HG02981 (cell line): ENCODE data around the gene PPM1M.

Experiments
- ATAC-seq: cut with Tn5 transposase; IDR thresholded peaks from one replicate; pipeline ENCODE4 v1.9.1; 2021; ENCODE audit warnings: mild to moderate bottlenecking, moderate library complexity; ENCODE audit not compliant: unreplicated experiment

Gene PPM1M

DNA sequence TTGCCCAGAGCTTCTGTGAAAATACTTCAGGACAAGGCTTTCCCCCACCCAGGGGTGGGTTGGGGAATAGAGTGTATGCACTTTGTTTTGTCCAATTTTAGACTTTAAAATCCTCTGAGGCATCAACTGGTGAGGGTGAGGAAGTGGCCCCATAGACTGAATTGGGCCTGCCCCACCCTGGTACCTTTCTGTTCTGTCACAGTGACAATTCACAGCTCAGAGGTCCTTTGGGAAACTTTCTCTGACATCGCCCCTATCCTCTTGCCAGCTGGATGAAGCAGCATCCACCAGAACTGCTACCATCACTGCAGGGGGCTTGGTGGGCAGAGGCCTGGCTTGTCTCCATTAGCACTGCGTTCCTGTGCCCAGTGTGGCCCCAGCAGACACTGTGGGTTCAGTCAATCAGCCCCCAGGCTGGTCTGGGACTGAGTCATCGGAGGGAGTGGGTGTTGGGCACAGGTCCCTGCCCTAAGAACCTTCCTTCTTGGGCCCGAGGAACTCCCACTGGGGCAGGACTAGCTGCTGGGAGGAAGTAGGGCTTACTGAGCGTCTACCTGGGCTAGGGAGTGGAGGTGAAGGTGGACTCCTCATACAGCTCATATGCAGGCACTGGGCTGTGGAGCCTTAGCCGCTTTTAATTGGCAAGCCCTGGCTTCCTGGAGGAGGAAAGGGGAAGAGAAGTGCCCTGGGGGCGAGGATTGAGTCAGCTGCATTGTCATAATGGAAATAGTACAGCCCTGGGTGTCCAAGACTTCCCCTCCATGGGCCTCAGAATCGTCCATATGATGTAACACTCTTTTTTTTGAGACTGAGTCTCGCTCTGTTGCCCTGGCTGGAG is 1.5 kb upstream of the PPM1M start:
- ATAC-seq: peak; percentile 40

DNA sequence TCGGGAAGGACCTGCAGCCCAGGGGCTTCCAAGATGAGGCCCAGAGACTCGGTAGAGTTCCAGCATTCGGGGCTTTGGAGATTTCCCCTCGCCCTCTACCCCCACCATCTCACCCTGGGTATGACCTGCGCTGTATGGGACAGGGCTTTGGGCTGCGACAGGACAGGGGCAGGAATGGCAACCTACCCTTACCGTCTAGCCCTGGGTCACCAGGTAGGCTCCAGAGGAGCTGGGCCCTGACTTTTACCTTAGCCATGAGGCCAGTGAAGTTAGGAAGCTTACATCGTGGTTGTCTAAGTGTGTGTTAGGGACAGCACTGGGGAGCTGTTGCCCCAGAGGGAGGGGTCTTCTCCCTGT is 683 bp downstream of the PPM1M start:
- ATAC-seq: no peak

DNA sequence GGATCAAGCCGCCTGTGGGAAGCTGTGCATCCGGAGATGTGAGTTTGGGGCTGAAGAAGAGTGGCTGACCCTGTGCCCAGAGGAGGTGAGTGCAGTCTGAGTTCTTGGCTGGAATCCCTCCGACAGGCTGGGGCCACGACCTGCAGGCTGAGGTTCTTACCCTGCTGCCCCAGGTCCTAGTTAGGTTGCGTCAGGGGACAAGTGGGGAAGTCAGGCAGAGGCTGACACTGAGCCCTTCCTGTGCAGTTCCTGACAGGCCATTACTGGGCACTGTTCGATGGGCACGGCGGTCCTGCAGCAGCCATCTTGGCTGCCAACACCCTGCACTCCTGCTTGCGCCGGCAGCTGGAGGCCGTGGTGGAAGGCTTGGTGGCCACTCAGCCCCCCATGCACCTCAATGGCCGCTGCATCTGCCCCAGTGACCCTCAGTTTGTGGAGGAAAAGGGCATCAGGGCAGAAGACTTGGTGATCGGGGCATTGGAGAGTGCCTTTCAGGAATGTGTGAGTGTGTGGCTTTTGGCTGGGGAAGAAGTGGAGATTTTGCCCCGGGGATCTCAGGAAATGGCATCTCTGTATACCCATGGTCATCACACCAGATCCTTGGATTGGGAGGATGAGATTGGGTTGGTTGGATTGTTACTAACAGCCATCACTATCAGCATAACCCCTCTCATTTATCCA is 1.3 kb downstream of the PPM1M start:
- ATAC-seq: no peak

DNA sequence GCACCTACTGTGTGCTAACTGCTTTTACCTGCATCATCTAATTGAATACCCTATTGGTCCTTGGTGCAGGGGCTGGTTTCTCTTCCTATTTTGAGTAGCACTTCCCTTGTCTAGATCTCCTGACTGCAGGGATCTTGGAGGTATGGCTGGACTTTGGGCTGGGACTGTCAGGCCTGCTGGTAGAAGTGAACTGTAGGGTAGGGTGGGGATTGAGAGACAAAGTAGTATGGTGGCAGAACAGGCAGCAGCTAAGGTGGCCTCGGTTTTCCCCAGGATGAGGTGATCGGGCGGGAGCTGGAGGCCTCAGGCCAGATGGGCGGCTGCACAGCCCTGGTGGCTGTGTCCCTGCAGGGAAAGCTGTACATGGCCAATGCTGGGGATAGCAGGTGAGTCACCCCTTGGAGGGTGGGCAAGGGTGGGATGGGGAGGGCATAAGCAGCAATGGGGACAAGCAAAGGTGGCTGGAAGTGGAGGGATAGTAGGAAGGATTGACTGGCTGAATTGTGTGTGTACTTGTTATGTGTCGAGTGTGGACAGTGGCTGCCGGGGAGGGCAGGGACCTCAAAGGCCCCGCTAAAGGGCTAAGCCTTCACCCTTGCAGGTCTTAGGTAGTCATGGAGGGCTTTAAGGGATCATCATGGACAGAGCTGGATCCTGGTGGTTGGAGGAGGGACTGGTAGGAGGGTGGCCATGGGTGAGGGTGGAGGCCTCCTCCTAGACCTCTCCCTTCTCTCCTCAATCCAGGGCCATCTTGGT is 2.0 kb downstream of the PPM1M start:
- no peak for ATAC-seq

DNA sequence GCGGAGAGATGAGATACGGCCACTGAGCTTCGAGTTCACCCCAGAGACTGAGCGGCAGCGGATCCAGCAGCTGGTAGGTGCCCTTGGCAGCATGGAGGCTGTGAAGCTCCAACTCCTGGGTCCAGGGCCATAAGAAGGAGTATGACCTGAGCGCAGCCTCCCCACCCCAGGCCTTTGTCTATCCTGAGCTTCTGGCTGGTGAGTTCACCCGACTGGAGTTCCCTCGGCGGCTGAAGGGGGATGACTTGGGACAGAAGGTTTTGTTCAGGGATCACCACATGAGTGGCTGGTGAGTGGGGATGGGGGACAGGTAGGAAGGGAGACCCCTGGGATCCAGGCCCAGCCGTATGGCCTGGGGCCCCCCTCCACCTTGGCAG is 2.6 kb downstream of the PPM1M start:
- no peak for ATAC-seq

DNA sequence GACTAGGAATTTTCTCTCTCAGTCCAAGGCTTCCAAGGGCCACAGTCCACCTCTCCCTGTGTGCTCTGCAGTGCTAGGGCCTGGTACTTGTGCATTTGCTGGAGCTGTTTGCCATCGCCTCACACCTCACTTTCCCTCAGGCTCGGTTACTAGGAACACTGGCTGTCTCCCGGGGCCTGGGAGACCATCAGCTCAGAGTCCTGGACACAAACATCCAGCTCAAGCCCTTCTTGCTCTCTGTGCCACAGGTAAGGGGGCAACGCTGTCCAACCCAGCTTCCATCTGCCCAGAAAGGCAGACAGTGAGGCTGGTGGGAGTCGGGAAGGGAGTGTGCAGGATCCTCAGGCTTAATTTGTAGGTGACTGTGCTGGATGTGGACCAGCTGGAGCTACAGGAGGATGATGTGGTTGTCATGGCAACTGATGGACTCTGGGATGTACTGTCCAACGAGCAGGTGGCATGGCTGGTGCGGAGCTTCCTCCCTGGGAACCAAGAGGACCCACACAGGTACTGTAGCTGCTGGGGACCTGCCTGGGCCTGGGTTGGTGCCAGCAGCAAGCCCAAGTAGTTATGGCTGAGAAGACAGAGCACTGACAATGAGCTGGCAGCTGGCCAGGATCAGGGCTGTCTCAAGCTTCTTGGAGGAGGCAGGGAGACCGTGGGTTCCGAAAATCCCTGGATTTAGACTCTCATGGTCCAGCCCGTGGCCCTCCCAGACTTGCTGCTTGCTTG is 3.4 kb downstream of the PPM1M start:
- no peak for ATAC-seq

DNA sequence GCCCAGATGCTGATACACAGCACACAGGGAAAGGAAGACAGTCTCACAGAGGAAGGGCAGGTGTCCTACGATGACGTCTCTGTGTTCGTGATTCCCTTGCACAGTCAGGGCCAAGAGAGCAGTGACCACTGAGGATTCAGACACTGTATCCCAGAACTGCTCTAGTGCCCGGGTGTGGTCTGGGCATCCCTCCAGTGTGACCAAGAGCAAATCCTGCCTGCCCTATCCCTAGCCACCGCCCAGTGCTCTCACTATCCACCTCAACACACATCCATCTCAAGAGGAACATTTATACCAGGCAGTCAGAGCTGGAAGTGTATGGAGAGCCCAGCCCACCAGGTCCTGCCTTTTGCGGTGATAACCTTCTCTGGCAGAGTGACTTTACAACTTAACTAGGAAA is 4.1 kb downstream of the PPM1M start:
- no peak for ATAC-seq

DNA sequence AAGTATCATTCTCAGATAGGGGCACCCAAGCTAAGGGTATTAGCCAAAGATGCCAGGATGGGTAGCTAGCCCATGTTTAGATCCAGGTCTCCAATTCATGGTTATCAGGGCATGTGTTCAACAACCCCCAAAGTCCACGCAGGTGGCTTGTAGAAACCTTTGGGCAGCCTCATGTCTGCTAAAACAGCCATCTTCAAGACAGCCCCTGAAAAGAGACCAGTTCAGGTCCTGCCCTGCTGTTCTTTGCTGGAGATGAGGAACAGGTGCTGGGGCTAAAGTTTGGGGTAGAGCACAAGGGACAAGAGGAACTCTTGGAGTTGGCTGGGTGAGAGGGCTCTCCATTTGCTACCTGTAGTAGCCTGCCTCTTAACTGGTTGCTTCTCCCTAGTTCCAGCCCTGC is 4.6 kb downstream of the PPM1M start:
- no peak for ATAC-seq

DNA sequence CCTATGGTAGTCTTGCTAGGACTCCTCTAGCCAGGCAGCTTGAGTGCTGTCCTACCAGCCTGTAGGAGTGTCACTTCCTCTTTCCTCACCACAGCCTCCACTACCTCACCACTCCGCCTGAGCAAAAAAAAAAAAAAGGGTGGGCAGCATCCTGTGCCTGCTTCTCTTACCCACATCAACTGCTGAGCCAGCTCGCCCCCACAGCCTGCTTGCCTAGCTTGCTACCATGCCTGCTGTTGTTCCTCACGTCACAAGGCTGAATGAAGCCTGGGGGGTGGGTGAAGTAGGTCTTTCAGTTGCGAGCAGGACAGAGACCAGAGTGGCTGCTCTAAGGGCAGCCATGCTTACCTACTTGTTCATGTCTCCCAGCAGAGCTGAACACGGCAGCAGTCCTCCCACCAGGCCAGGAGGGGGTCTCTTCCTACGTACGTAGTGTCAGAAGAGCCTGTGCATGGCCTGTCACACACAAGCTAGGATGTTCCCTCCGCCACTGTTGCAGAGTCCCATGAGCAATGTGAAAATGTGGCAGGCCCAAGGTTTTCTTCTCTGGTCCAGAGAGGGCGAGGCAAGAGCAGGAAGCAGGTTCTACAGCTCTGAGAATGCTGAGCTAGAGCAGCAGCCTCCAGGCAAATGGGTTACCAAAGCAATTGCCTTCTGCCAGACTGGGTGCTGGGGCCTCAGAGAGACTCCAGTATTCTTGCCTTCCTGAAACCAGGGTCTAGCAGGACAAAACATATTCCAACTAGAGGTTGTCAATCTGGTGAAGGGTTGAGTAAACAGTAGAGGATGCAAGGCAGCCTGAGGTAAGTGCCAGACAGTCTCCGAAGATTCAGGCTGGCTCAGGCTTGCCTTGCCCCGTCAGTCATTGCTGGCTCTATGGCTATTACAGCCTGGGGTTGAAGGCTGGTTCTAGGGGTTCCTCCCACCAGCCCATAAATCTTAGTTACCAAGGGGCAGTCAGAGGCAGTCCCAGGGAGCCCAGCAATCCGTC is 8.1 kb downstream of the PPM1M start:
- peak; percentile 89 for ATAC-seq

DNA sequence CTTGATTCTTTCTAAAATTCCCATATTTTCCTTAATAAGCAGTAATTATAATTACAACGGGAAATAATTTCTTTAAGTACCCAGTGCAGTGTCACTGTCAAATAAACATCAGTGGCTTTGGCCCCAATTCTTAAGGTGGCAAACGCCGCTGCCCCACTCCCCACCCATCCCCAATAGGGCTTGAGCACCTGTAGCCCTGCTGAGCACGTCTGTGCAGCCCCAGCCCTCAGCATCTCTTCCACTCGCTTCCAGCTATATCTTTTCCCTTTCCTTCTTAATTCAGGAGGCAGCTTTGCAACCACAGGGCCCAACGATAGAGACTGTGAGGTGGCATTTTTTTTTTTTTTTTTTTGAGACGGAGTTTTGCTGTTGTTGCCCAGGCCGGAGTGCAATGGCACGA is 9.0 kb downstream of the PPM1M start:
- no peak for ATAC-seq

DNA sequence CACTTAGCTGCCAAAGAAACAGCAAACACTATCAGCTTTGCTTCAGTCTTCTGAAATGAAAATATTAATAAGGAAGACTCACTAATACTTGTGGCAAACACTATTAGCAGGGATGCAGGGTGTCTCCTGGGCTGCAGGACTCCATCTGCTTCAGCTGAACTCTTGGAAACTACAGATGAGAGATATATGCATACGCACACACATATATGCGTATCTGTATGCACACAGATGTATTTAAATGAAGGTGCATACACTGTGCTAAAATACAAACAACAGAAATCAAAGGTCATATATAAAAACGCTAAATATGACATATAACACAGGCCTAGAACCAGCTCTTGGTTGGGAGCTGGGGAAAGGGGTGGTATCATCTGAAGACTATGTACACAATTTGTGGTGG is 10.6 kb downstream of the PPM1M start:
- no peak for ATAC-seq

DNA sequence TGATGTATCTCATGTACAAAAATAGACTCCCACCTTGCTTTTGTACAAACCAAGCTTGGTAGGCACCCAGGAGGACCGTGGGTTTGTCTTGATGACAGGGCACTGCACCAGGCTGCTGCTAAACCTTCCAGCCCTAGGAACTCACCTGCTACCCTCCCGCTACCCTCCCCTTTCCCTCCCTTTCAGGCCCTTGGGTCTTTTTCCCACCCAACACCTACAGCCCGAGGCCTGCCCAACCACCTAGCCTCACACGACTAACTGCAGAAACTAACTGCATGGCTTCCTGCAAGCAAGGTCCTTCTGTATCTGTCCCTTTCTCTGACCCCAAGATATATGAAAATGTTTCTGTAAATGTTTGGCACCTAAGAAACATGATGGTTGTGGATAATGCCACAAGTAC is 11.1 kb downstream of the PPM1M start:
- ATAC-seq: no peak

DNA sequence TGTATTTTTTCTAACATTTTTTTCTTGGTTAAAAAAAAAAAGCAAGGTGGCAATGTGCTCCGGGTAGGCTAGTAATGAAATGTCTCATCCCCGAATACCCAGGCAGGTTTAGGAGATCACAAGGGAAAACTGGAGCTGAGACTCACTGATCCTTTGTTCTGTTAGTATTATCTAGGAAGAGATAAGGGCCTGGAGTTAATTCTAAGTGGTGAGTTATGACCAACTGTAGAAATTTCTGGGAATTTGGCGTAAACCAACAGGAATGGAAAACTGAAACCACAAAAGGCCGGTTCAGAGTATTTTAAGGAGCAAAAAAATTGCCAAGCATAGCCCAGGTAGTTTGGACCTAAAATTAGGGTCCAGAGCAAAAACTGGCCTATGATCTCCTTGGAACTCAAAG is 12.4 kb downstream of the PPM1M start:
- ATAC-seq: no peak

DNA sequence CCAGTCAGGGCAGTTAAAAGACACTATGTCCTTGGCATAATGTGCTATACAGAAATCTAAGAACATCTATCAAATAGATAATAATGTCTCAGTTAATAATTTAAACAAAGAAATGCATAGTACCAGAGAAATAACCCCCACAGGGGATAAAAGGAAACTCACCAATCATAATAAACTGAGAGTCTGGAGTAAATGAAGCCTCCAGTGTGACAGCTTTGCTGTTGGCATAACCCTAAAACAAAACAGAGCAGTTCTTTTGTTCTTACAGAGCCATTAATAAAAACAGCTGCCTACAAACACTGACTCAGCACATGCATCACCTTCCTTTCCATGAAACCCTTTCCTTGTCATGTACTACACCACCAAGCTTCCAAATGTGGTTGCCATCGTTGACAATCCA is 13.5 kb downstream of the PPM1M start:
- ATAC-seq: no peak

DNA sequence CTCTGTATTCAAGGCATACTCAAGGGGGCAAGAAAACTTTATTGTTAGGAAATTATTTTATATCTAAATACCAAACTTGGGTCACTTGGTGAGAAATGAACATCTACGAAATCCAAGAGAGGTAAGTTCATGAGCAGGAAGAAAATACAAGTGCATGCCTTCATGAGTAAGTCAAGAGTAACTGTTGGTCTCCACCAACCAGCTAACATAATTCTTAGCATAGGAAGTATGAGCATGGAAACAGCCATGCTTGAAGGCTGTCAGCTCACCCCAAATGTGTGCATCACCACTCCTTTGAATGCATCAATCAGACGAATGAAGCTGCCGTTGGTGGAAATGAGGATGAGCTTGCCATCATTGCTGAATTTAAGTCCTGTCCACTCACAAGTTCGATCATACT is 13.9 kb downstream of the PPM1M start:
- no peak for ATAC-seq

DNA sequence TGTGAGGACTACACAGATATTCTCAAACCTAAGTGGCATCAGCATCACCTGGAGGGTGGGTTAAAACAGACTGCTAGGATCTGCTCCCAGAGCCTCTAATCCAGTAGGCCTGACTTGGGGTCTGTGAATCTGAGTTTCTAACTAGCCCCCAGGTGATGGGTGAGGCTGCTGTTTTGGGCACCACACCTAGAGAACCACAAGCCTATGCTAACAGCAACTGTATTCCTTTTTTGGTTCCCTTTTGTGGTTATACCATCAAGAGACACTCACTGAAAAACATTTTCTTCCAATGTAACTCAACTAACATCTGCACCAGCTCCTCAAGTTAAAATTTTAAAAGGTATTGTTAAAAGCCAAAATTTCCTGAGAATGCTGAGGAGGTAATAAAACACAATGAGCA is 16.9 kb downstream of the PPM1M start:
- ATAC-seq: no peak

DNA sequence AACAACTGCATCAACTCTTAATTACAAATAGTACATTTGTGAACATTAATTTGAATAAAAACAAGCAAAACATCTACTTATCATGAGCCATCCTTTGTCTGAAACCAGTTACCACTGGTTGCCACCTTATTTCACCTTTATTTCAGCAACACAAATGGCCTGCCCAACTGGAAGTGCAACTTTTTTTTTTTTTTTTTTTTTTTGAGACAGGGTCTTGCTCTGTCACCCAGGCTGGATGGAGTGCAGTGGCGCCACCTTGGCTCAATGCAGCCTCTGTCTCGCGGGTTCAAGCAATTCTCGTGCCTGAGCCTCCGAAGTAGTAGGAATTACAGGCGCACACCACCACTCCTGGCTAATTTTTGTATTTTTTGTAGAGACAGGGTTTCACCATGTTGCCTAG is 19.8 kb downstream of the PPM1M start:
- no peak for ATAC-seq

DNA sequence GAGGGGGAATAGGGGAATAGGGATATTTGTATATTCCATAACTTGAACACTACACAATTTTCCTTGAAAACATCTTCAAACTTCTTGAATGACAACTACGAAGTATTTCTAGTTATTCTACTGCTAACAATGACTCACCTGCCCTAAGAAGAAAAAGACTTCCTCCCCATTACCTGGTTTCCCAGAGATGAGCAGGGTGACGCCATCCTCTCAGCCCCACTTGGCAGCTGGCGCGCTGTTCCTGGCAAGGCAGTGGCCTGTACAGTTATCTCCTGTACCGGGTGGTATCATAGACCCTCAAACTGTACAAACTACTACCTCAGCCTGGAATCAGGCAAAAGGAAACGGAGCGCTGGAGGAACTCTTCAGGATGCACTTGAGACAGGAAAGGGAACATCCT is 22.5 kb downstream of the PPM1M start:
- ATAC-seq: no peak

DNA sequence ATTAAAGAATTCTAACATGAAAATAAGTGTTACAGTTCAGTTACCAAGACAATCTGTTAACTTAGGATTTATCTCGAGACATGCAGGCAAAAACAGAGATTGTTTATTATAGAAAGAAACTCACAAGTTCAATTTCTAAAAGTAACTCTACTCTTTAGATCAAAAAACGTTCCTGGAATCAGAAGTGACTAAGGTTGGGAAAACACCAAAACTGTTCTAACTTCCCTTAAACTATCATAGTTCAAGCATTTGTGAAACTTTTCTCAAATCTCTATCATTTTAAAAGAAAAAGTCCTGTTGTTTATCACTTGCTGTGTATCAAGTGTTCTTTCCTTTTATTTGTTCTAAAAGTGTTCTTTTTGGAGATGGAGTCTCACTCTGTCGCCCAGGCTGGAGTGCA is 24.2 kb downstream of the PPM1M start:
- ATAC-seq: no peak

DNA sequence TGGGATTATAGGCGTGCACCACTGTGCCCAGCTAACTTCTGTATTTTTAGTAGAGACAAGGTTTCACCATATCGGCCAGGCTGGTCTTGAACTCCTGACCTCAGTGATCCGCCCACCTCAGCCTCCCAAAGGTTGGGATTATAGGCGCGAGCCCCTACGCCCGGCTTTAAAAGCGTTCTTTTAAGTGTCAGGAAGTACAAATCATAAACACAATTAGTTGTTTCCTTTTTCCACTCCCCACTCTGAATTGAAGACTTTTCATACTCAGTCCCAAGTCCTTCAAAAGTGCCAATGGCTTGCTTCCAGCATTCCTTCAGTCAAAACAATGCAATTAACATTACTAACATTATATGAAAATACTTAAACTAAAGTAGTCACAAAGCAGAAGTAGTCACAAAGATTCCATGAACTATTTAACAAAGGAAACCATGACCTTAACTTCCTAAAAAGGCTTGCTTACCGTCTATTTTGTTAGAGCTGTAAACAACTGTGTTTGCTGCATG is 24.7 kb downstream of the PPM1M start:
- no peak for ATAC-seq
